Measurements from ENCODE around the gene MKRN1.
A peak's percentile ranks its signal among the peaks of the same experiment; 100 is the strongest.
"Not testable (repeated sequence)": the region's sequence is repeated elsewhere in the genome, so short reads cannot be mapped to it uniquely, and the experiment has no call there.

Gene MKRN1

GRCh38 chr7:140479062-140479738 lies at the start of gene MKRN1:
MKRN1 (minus strand) TSS chr7:140479505; CDS start chr7:140479344, 161 bp downstream.
- intact Hi-C loops (cut with DNase I): no loop called here
- DNase-seq: peak; percentile 89 to 98 (median 95)

GRCh38 chr7:140526787-140527664 lies 47.7 kb upstream of the MKRN1 start:
- intact Hi-C loops (cut with DNase I): no loop called here
- no peak for DNase-seq

- intact Hi-C loops (cut with DNase I): no loop called here
- no peak for DNase-seq
These were observed 46.9 kb upstream of the MKRN1 start for GRCh38 chr7:140526214-140526613.

- intact Hi-C loops (cut with DNase I): no loop called here
- no peak for DNase-seq
These were observed 46.4 kb upstream of the MKRN1 start for GRCh38 chr7:140525743-140526142.

- DNase-seq: no peak
- intact Hi-C loops (cut with DNase I): no loop called here
These were observed 42.1 kb upstream of the MKRN1 start for GRCh38 chr7:140521421-140521820.

GRCh38 chr7:140519007-140519399 lies 39.7 kb upstream of the MKRN1 start:
- intact Hi-C loops (cut with DNase I): loop anchor here (2.0 kb wide), 1 partner anchor 134 kb away; no protein-coding TSS in a partner anchor
- DNase-seq: no peak

- DNase-seq: no peak
- intact Hi-C loops (cut with DNase I): loop anchor here (2.0 kb wide), 1 partner anchor 134 kb away; no protein-coding TSS in a partner anchor
These were observed 39.2 kb upstream of the MKRN1 start for GRCh38 chr7:140518370-140519006.

- peak; percentile 69 to 95 (median 90) for DNase-seq
- intact Hi-C loops (cut with DNase I): loop anchor here (2.0 kb wide), 1 partner anchor 135 kb away; no protein-coding TSS in a partner anchor
These were observed 38.5 kb upstream of the MKRN1 start for GRCh38 chr7:140517546-140518369.

GRCh38 chr7:140512317-140513000 lies 33.2 kb upstream of the MKRN1 start:
- DNase-seq: no peak
- intact Hi-C loops (cut with DNase I): no loop called here

- intact Hi-C loops (cut with DNase I): no loop called here
- DNase-seq: no peak
These were observed 30.5 kb upstream of the MKRN1 start for GRCh38 chr7:140509789-140510188.

- DNase-seq; intact Hi-C loops (cut with DNase I): not testable (repeated sequence)
These were observed 28.3 kb upstream of the MKRN1 start for GRCh38 chr7:140507556-140507955.

GRCh38 chr7:140506788-140507464 lies 27.6 kb upstream of the MKRN1 start:
- peak in 7 of 42 donors; percentile 3 to 21 (median 13) for DNase-seq
- intact Hi-C loops (cut with DNase I): no loop called here

GRCh38 chr7:140501966-140502365 lies 22.7 kb upstream of the MKRN1 start:
- no peak for DNase-seq
- intact Hi-C loops (cut with DNase I): no loop called here

- DNase-seq; intact Hi-C loops (cut with DNase I): not testable (repeated sequence)
These were observed 18.5 kb upstream of the MKRN1 start for GRCh38 chr7:140497807-140498206.

- DNase-seq: no peak
- intact Hi-C loops (cut with DNase I): no loop called here
These were observed 18.0 kb upstream of the MKRN1 start for GRCh38 chr7:140497241-140497769.

- no peak for DNase-seq
- intact Hi-C loops (cut with DNase I): no loop called here
These were observed 16.3 kb upstream of the MKRN1 start for GRCh38 chr7:140495514-140496097.

- no peak for DNase-seq
- intact Hi-C loops (cut with DNase I): no loop called here
These were observed 15.6 kb upstream of the MKRN1 start for GRCh38 chr7:140494867-140495266.
